Measurements from ENCODE around the gene PEMT. TPM values are rescaled to one million over a fixed set of nuclear protein-coding genes. Genes with fewer than 3 reads are reported as not detected.

The PEMT gene
- total RNA-seq, 1 experiment from 2014 or later: 178 TPM

DNA sequence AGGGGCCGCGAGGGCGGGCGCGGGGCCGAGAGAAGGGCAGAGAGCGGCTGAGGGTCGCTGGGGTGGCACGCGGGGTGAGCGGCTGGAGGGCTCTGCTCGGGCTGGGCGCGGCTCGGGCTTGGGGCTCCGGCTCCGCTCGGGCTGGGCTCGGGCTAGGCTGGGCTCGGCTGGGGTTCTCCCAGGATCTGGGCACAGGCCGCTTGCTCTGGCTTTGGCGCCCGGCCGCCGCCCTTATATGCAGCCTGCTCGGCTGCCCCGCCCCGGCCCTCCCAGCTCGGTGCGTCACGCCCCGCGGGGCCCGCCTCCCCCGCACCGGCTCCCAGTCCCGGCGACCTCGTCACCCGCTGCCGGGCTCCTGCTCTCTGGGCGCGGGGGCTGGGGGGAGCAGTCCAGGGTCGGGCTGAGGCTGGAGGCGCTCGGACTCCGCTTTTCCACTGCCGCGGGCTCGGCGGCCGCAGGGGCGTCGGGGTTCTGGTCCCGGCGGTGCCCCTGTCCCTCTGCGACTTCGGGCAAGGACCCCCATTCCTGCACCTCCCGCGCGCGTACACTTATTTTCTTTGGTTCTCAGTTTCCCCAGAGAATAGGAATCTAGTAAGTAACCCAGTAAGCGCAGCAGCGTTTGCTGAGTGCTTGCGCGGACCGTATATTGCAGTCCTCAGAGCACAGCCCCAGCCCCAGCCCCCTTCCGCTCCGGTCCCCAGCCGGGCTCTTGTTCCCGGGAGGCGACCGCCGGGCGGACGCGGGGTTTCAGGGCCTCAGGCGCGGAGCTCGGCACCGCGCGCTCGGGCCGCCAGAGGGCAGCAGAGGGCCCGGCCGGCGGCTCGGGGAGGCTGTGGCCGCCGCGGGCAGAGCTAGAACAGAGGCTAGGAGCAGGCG is 95.1 kb downstream of the PEMT start, which contains the start of gene RASD1:
Gene RASD1 (minus strand): TSS at position 207 of the 876 bp plus-strand sequence. CDS start 214 bp downstream, outside the sequence.
- no TSS peak for BruUV-seq (replicated peaks)
- intact Hi-C loops (cut with micrococcal nuclease): loop anchor here (1.0 to 10.0 kb wide), 3 partner anchors 74 to 140 kb away; no protein-coding TSS in a partner anchor
- Histone ChIP-seq H3K27me3 (ENCODE audit: low read length) (no peaks in the 10 kb centered on the region), H3K4me3 (ENCODE audit: low read length) (peak within 1 kb of the TSS; percentile 86), H2AFZ (ENCODE audit: low read length) (peak within 1 kb of the TSS; percentile 64), H3K9me2 (replicated peaks; ENCODE audit: low read length) (no peaks in the 10 kb centered on the region), H3K4me2 (ENCODE audit: low read length) (peak within 1 kb of the TSS; percentile 83), H3K36me3 (ENCODE audit: low read depth, low read length) (peaks cover 8% of the 10 kb centered on the region; the same call in 1 of the 2 replicates), H3K79me2 (ENCODE audit: low read length) (no peaks in the 10 kb centered on the region), H3K9ac (ENCODE audit: low read length) (peak within 1 kb of the TSS; percentile 82), H3F3A (ENCODE audit: low read length, unreplicated experiment) (no peaks in the 10 kb centered on the region), H3K9me3 (ENCODE audit: low read length) (no peaks in the 10 kb centered on the region), H3K4me1 (ENCODE audit: insufficient read depth, low read length) (peaks cover 17% of the 10 kb centered on the region), H4K20me1 (ENCODE audit: low read length) (0 out of 2 replicates have a peak, but pooled peaks cover 6% of the 10 kb centered on the region), H3K27ac (ENCODE audit: low read length) (peak within 1 kb of the TSS; percentile 9; the same call in 1 of the 2 replicates)
- ATAC-seq: peak; percentile 77
- TF ChIP-seq EZH2 (IDR thresholded peaks at IDR 0.05; ENCODE audit: low read length, unreplicated experiment) (no peak), EZH2phosphoT487 (IDR thresholded peaks at IDR 0.05; ENCODE audit: borderline replicate concordance, low read length) (no peak)
- TF ChIP-seq, protein P1, sequence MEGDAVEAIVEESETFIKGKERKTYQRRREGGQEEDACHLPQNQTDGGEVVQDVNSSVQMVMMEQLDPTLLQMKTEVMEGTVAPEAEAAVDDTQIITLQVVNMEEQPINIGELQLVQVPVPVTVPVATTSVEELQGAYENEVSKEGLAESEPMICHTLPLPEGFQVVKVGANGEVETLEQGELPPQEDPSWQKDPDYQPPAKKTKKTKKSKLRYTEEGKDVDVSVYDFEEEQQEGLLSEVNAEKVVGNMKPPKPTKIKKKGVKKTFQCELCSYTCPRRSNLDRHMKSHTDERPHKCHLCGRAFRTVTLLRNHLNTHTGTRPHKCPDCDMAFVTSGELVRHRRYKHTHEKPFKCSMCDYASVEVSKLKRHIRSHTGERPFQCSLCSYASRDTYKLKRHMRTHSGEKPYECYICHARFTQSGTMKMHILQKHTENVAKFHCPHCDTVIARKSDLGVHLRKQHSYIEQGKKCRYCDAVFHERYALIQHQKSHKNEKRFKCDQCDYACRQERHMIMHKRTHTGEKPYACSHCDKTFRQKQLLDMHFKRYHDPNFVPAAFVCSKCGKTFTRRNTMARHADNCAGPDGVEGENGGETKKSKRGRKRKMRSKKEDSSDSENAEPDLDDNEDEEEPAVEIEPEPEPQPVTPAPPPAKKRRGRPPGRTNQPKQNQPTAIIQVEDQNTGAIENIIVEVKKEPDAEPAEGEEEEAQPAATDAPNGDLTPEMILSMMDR (conservative IDR thresholded peaks at IDR 0.05; ENCODE audit: low read depth, low read length): peak; percentile 92
- ChIA-PET POLR2A (ENCODE audit: unreplicated experiment) (interaction anchor here (0.5 to 0.6 kb wide), 7 partner anchors 53 to 484 kb away, joined by 3 to 10 read pairs (median 5); no protein-coding TSS in a partner anchor), CTCF (interaction anchor here (0.6 to 2.0 kb wide), 10 partner anchors 16 to 249 kb away, joined by 3 to 19 read pairs (median 6); no protein-coding TSS in a partner anchor)
- peak; percentile 94 for DNase-seq

- TF ChIP-seq, protein P1 (conservative IDR thresholded peaks at IDR 0.05; ENCODE audit: low read depth, low read length): no peak
- TF ChIP-seq EZH2 (IDR thresholded peaks at IDR 0.05; ENCODE audit: low read length, unreplicated experiment): no peak
- TF ChIP-seq EZH2phosphoT487 (IDR thresholded peaks at IDR 0.05; ENCODE audit: borderline replicate concordance, low read length): no peak
- TSS peak; percentile 75 for BruUV-seq (replicated peaks)
- no peaks in the 10 kb centered on the region for H3K9me2 ChIP-seq (replicated peaks; ENCODE audit: low read length)
- H3K79me2 ChIP-seq (ENCODE audit: low read length): no peaks in the 10 kb centered on the region
- peaks cover 17% of the 10 kb centered on the region for H3K4me1 ChIP-seq (ENCODE audit: insufficient read depth, low read length)
- ATAC-seq (peak; percentile 2), DNase-seq (peak; percentile 22)
- H3K9ac ChIP-seq (ENCODE audit: low read length): peak overlapping the region; percentile 82
- ChIA-PET CTCF (interaction anchor here (0.6 to 2.0 kb wide), 5 partner anchors 43 to 146 kb away, joined by 4 to 19 read pairs (median 12); no protein-coding TSS in a partner anchor), POLR2A (ENCODE audit: unreplicated experiment) (interaction anchor here (0.5 kb wide), 1 partner anchor 225 kb away, joined by 3 read pairs; no protein-coding TSS in a partner anchor)
- peaks cover 14% of the 10 kb centered on the region; the same call in 1 of the 2 replicates for H3K36me3 ChIP-seq (ENCODE audit: low read depth, low read length)
- peak overlapping the region; percentile 86 for H3K4me3 ChIP-seq (ENCODE audit: low read length)
- no peaks in the 10 kb centered on the region for H3F3A ChIP-seq (ENCODE audit: low read length, unreplicated experiment)
- no peaks in the 10 kb centered on the region for H3K9me3 ChIP-seq (ENCODE audit: low read length)
- H3K27me3 ChIP-seq (ENCODE audit: low read length): no peaks in the 10 kb centered on the region
- peak overlapping the region; percentile 83 for H3K4me2 ChIP-seq (ENCODE audit: low read length)
- intact Hi-C loops (cut with micrococcal nuclease): loop anchor here (1.0 to 10.0 kb wide), 3 partner anchors 75 to 139 kb away; no protein-coding TSS in a partner anchor
- no peak overlapping the region for H3K27ac ChIP-seq (ENCODE audit: low read length)
- no peak overlapping the region for H2AFZ ChIP-seq (ENCODE audit: low read length)
- peaks cover 8% of the 10 kb centered on the region; the same call in 1 of the 2 replicates for H4K20me1 ChIP-seq (ENCODE audit: low read length)
These were observed 95.8 kb downstream of the PEMT start for GRCh38 chr17:17495536-17496188.

All from PC-3 (cell line).